ENCODE results near the gene DUOX1. TPM values are rescaled to one million over a fixed set of nuclear protein-coding genes. Genes with fewer than 3 reads are reported as not detected.

Gene DUOX1
- polyA plus RNA-seq, 1 donor (not counting 4 experiments of a cell fraction or from before 2014, with no cell fraction given): 16.3 TPM

- H3K4me1 ChIP-seq (ENCODE audit: control insufficient read depth, extremely low read depth, insufficient read depth, low read length): peaks cover 9% of the 10 kb centered on the region
- DNase-seq (ENCODE audit: low read depth, low spot score) (no peak), FAIRE-seq (no peak)
- dilution Hi-C loops (cut with MboI; ENCODE audit: extremely low pct_ligation_motif_present, low sequenced_read_pairs): no loop called here
- H3K9me1 ChIP-seq (ENCODE audit: control insufficient read depth, extremely low read depth, insufficient read depth, low read length): no peaks in the 10 kb centered on the region
- H3K27ac ChIP-seq (ENCODE audit: control insufficient read depth, insufficient read depth, low read length): no peak overlapping the region
- H4K20me1 ChIP-seq (ENCODE audit: control insufficient read depth, extremely low read depth, insufficient read depth, low read length): no peaks in the 10 kb centered on the region
- H3K4me2 ChIP-seq (ENCODE audit: control insufficient read depth, extremely low read depth, insufficient read depth, low read depth, low read length): no peak overlapping the region
- H3K4me3 ChIP-seq (ENCODE audit: control insufficient read depth in 2 of 3, extremely low read depth in 1 of 3, insufficient read depth in 2 of 3, low read depth in 1 of 3, low read length in 3 of 3): no peak overlapping the region
- H3K9ac ChIP-seq (ENCODE audit: control insufficient read depth, extremely low read depth, insufficient read depth, low read length): no peak overlapping the region
- H2AFZ ChIP-seq (ENCODE audit: control insufficient read depth, low read length): no peak overlapping the region
- no peaks in the 10 kb centered on the region for H3K27me3 ChIP-seq (ENCODE audit: control insufficient read depth, extremely low read depth, insufficient read depth, low read length)
- H3K36me3 ChIP-seq (ENCODE audit: control insufficient read depth in 2 of 2, extremely low read depth in 1 of 2, insufficient read depth in 2 of 2, low read length in 2 of 2): peaks cover 8 to 13% of the 10 kb centered on the region in 2 experiments
- H3K9me3 ChIP-seq (ENCODE audit: control insufficient read depth, low read depth, low read length): no peaks in the 10 kb centered on the region
- no peaks in the 10 kb centered on the region for H3K79me2 ChIP-seq (ENCODE audit: control insufficient read depth, insufficient read depth, low read length)
- no peak for TF ChIP-seq EZH2 (IDR thresholded peaks at IDR 0.05; ENCODE audit: low read length)
- TF ChIP-seq, protein P1, sequence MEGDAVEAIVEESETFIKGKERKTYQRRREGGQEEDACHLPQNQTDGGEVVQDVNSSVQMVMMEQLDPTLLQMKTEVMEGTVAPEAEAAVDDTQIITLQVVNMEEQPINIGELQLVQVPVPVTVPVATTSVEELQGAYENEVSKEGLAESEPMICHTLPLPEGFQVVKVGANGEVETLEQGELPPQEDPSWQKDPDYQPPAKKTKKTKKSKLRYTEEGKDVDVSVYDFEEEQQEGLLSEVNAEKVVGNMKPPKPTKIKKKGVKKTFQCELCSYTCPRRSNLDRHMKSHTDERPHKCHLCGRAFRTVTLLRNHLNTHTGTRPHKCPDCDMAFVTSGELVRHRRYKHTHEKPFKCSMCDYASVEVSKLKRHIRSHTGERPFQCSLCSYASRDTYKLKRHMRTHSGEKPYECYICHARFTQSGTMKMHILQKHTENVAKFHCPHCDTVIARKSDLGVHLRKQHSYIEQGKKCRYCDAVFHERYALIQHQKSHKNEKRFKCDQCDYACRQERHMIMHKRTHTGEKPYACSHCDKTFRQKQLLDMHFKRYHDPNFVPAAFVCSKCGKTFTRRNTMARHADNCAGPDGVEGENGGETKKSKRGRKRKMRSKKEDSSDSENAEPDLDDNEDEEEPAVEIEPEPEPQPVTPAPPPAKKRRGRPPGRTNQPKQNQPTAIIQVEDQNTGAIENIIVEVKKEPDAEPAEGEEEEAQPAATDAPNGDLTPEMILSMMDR (optimal IDR thresholded peaks at IDR 0.05 in 1 of 3, IDR thresholded peaks at IDR 0.05 in 1 of 3, conservative IDR thresholded peaks at IDR 0.05 in 1 of 3; ENCODE audit: extremely low read depth in 1 of 3, insufficient read depth in 2 of 3, low read length in 3 of 3): no peak
These were observed 38.5 kb downstream of the DUOX1 start for GRCh38 chr15:45168286-45168685.

DNA sequence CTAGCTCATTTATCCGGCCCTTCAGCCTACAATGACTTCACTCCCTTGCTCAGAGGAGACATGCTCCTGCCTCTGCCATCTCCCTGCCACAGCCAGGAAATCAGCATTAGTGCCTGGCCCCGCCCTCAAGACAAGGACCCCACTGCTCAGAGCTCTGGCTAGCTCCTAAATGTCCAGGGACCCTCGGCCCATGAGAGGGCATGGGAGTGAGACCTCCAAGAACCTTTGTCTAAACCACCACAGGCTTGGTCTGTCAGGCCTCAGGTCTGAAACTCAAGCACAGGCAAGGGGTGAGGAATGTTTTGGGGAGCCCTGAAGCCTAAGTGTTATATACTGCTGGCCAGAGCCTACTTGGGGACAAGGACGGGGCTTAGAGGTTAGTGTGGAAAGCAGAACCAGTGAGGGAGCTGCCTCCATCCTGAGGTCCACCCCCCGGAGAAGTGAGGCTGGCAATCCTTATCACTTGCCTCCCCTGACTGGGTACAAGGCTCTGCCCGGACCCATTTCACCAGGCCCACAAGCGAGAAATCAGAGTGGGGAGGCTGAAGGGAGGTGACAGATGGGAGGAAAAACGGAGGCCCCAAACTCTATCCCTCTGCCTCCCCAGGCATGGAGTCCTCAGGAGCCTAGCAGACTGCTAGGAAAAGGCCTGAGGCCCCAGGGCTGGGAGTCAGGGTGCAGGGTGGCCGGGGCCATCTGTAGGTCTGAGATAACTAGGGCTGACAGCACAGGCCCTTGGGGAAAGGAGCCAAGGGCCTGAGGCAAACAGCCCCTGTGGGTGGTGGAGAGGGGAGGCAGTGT is 39.2 kb downstream of the DUOX1 start:
- H3K9me3 ChIP-seq (ENCODE audit: control insufficient read depth, low read depth, low read length): no peaks in the 10 kb centered on the region
- no peak for FAIRE-seq
- H3K4me1 ChIP-seq (ENCODE audit: control insufficient read depth, extremely low read depth, insufficient read depth, low read length): peaks cover 6% of the 10 kb centered on the region
- no peaks in the 10 kb centered on the region for H3K9me1 ChIP-seq (ENCODE audit: control insufficient read depth, extremely low read depth, insufficient read depth, low read length)
- no peak overlapping the region for H3K27ac ChIP-seq (ENCODE audit: control insufficient read depth, insufficient read depth, low read length)
- H3K79me2 ChIP-seq (ENCODE audit: control insufficient read depth, insufficient read depth, low read length): no peaks in the 10 kb centered on the region
- H4K20me1 ChIP-seq (ENCODE audit: control insufficient read depth, extremely low read depth, insufficient read depth, low read length): no peaks in the 10 kb centered on the region
- DNase-seq (ENCODE audit: low read depth, low spot score): no peak
- dilution Hi-C loops (cut with MboI; ENCODE audit: extremely low pct_ligation_motif_present, low sequenced_read_pairs): no loop called here
- peaks cover 3 to 7% of the 10 kb centered on the region in 2 experiments for H3K36me3 ChIP-seq (ENCODE audit: control insufficient read depth in 2 of 2, extremely low read depth in 1 of 2, insufficient read depth in 2 of 2, low read length in 2 of 2)
- H2AFZ ChIP-seq (ENCODE audit: control insufficient read depth, low read length): no peak overlapping the region
- no peak overlapping the region for H3K4me2 ChIP-seq (ENCODE audit: control insufficient read depth, extremely low read depth, insufficient read depth, low read depth, low read length)
- no peak for TF ChIP-seq EZH2 (IDR thresholded peaks at IDR 0.05; ENCODE audit: low read length)
- TF ChIP-seq, protein P1 (optimal IDR thresholded peaks at IDR 0.05 in 1 of 3, IDR thresholded peaks at IDR 0.05 in 1 of 3, conservative IDR thresholded peaks at IDR 0.05 in 1 of 3; ENCODE audit: extremely low read depth in 1 of 3, insufficient read depth in 2 of 3, low read length in 3 of 3): no peak
- H3K4me3 ChIP-seq (ENCODE audit: control insufficient read depth in 2 of 3, extremely low read depth in 1 of 3, insufficient read depth in 2 of 3, low read depth in 1 of 3, low read length in 3 of 3): no peak overlapping the region
- no peak overlapping the region for H3K9ac ChIP-seq (ENCODE audit: control insufficient read depth, extremely low read depth, insufficient read depth, low read length)
- no peaks in the 10 kb centered on the region for H3K27me3 ChIP-seq (ENCODE audit: control insufficient read depth, extremely low read depth, insufficient read depth, low read length)

Data from keratinocyte (primary cell).